Germinal center (tissue), 1 donor: ENCODE data around the gene CYP1A2.

Experiments
- DNase-seq: peaks from one replicate; pipeline ENCODE4 v3.0.0; 2012; ENCODE audit warnings: mixed read lengths, low spot score

The CYP1A2 gene

DNA sequence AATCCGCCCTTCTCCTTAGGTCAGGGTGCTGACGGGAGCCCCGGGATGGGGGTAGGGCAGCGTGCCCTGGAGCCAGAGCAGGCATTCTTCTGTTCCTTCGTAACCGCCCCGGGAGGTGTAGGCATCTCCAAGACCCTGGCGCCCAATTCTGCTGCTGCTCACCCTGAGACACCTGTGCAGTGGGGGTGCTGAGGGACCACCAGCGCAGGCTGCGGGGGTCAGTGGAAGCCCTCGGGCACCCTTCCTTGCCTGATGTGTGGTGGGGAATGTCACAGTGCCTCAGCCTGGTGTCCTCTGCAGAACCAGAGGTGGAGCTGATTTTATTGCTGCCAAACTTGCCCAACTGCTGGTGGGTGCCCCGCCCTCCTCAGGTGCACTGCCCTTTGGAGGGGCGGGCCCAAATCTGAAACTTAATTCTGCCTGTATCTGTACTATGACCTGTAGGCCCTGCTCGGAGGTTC is 40.6 kb downstream of the CYP1A2 start:
- DNase-seq = peak; percentile 67

DNA sequence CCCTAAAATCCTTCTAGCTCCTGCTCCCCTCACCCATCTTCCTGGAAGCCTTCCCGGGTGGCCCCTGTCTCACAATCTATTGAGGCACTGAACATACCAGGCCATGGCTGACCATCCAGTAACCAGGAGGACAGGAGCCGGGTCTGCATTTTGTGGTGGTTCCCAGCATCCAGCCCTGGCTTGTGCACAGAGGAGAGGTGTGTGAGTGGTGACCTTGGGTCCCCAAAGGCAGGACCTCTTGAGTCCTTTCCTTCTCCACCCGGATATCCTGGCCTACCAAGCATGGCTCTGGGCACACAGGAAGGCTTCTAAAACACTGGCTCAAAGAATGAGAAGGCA is 41.1 kb downstream of the CYP1A2 start:
- DNase-seq = no peak

DNA sequence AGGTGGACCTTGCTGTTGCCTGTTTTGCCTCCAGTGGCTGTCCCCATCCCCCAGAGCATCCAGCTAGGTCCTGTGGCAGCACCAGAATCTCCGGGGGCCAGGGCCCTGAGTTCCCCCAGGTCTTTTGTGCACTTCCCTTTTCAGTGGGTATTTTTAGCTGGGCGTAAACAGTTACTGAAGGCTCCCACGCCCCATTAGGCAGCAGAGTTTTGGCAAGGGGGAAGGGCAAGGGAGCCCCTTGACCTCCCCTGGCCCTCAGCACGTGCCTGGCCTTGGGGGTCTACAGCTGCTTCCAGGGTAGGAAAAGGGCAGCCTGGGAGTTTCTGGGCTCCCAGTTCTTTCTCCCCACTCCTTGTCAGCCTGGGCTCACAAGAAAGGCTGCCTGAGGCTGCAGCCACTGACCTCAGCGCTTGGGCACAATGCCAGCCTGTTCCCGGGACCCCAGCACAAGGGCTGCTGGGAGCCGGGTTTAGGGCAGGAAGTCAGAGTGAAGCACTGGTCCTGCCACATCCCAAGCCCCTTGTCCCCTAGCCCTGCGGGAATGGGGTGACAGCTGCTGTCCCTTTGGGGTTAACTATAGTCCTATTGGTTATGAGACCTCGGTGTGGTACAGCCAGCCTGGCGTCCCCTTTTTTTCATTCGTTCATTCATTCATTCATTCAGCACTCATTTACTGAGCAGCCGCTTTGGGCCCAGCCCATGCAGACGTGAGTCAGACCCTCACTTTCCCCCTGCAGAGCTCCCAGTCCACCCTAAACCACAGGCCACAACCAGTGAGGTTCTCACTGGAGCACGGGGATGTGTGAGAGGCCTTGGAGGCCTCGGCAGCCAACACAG is 41.7 kb downstream of the CYP1A2 start:
- peak; percentile 62 for DNase-seq

DNA sequence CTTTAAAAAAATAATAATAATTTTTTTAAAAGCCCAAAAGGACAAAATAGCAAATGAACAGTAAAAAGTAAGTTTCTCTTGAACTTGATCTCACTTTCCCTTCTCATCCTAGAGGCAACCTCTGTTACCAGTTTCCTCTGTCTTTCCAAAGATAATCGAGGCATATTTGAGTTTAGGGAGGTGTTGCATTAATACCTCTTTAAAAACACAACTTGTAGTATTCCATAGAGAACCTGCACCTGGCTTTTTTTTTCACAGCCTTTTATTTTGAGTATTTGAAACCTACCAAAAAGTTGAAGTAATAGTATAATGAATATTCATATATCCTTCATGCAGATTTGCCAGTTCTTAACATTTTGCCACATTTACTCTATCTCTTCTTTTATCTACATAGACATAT is 42.4 kb downstream of the CYP1A2 start:
- no peak for DNase-seq

DNA sequence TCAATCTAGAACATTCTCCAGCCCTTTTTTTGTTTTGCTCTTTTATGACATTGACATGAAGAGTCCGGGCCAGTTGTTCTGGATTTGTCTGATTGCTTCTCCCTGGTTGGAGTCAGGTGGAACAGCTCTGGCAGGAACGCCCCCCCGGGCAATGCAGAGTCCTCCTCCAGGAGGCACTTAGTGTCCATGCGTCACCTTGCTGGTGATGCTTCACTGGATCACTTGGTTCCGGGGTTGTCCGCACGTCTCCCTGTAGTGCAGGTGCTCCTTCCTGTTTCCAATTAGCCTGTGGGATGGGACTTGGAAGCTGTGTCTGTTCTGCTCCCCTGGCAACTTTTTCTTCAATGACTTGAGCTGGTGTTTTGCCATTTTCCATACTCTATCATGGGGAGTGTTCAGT is 43.0 kb downstream of the CYP1A2 start:
- DNase-seq = no peak

DNA sequence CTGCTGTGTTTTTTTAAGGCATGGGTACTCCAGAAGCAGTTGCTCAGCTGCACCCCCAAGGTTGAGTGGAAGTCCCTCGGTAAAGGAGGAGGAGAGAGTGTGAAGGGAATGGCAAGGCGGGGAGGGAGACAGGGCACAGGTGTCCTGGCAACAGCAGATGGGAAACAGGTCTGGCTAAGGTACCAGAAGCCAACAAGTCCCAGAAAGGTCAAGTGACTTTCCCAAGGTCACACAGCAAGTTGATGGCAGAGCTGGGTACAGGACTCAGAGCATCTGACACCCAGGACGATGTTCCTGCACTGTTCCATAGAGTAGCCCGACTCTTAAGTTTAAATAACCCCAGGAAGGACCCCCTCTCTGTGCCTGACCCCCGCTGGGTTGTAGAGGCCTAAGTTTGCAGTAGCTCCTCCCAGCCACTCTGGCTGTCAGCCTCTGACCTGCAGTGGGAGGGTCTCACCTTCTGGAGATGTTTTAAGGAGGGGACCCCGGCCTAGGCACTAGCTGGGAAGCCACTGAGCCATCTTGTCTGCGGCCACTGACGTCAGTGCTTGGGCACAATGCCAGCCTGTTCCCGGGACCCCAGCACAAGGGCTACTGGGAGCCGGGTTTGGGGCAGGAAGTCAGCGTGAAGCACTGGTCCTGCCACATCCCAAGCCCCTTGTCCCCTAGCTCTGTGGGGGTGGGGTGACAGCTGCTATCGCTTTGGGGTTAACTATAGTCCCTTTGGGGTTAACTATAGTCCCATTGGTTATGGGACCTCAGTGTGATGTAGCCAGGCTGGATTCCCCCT is 43.8 kb downstream of the CYP1A2 start:
- DNase-seq = no peak

DNA sequence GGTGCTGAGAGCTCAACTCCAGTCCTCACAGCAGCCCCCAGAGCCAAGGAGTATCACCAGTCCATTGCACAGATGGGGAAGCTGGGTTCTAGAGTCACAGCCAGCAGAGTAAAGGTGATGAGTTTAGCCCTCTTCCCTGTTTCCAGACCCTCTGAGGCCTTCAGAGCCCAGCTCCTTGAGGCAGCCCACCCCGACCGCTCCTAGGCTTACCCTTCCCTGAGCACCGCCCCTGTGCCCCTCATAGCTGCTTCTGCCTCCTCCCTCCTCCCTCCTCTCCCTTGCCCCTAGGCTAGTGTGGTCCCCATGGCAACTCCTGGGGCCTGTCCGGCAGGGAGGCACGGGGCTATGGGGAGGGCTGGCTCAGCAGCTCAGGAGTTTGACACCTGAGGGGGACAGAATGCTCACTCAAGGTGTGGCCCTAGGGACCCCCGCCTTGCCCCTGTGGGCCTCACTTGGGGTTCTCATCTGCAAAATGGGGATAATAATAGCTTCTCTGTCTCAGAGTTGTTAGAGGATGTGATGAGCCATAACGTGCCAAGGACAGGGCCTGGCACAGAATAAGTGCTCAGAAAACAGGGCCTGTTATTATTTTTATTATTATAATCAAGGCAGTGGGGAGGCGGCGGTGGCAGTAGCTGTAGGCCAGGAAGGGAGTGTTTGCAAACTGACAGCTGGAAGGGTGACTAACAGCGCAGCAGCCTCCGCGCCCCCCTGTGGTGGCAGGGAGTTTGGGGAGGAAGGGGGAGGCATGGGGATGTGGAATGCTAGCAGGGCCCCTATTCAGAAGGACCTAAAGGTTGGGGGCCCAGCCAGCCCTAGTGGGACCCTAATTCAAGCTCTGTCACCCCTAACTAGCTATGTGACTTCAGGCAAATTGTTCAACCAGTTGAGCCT is 44.7 kb downstream of the CYP1A2 start:
- DNase-seq = peak; percentile 50

DNA sequence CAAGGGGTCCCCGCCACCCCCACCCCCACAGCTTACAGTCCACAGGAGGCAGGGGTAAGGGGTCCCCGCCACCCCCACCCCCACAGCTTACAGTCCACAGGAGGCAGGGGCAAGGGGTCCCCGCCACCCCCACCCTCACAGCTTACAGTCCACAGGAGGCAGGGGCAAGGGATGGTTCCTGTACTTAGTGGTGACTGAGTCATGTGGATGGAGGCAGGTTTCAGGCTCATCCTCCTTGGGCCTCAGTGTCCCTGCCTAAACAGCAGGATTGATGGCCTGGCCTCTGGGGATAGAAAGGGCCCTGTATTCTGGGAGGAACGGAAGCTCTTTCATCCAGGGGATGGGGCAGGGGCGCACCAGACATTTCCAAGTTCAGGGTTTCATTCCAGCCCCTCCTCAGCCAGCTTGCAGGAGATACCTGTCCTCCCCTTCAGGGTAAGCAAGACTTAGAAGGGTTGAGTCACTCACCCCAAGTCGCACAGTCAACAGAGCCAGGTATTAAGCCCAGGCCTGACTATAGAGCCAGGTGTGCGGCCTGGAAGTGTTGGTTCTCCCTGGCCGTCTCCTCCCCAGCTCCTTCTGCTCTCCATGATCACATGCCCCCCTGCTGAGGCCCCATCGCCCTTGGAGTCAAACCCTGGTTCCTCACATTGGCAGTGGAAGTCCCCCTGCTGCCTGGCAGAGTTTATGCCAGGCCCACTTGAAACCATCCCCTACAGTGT is 45.8 kb downstream of the CYP1A2 start:
- no peak for DNase-seq

DNA sequence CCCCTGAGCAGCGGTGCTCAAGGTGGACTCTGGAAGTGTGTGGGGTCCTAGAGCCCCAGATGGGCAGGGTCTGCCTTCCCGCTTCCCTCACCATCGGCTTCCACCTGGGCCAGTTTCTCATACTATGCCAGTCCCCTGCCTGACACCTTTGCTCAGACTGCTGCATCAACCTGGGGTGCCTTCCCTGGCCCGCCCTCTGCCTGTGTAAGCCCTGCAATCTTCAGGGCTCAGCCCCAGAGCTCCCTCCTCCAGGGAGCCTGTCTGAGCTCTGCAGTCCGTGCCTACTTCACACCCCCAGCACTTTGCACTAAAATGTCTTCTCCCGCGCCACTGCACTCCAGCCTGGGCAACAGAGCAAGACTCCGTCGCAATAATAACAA is 46.3 kb downstream of the CYP1A2 start:
- no peak for DNase-seq

DNA sequence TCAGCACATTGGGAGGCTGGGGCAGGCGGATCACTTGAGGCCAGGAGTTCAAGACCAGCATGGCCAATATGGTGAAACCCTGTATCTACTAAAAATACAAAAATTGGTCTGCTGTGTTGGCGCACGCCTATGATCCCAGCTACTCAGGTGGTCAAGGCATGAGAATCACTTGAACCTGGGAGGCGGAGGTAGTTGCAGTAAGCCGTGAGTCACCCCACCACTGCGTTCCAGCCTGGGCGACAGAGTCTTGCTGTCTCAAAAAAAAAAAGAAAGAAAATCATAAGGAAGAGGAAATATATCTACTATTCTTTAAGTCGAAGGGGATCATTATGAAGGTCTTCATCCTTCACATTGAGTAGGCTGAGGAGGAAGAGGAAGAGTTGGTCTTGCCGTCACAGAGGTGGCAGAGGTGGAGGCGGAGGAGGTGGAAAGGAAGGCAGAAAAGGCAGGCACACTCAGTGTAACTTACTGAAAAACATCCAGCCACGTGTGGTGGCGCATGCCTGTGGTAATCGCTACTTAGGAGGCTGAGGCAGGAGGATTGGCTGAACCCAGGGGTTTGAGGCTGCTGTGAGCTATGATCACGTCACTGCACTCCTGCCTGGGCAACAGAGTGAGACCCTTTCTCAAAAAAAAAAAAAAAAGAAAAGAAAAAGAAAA is 47.5 kb downstream of the CYP1A2 start:
- DNase-seq = no peak

DNA sequence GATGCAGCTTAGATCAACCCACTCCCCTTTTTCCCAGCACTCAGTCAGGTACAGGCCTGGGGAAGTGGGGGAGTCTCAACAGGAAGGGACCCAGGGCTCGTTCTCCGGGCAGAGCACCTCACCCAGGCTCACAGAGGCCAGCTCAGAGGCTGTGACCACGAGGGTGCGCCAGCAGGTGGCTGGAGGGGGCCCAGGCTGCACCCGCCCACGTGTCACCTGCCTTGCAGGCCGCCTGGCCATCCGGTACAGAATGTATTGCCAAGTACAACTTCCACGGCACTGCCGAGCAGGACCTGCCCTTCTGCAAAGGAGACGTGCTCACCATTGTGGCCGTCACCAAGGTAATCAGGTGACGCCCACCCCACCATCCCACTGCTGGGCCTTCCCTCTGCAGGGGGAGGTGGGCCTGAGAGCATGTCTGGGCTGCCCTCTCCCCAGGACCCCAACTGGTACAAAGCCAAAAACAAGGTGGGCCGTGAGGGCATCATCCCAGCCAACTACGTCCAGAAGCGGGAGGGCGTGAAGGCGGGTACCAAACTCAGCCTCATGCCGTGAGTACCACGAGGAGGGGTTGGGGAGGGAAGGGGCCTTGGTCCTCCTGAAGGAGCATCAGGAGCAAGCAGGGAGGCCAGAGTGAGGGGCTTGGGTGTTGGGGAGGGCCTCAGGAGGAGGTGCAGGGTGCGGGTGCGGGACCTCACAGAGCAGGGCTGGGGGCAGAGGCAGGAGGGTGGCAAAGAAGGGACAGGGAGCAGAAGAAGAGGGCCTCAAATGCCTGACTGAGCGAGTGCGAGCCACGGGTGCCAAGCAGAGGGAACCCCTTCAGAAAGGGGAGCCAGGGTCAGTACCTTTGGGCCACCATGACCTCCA is 50.0 kb downstream of the CYP1A2 start:
- DNase-seq = peak; percentile 50

DNA sequence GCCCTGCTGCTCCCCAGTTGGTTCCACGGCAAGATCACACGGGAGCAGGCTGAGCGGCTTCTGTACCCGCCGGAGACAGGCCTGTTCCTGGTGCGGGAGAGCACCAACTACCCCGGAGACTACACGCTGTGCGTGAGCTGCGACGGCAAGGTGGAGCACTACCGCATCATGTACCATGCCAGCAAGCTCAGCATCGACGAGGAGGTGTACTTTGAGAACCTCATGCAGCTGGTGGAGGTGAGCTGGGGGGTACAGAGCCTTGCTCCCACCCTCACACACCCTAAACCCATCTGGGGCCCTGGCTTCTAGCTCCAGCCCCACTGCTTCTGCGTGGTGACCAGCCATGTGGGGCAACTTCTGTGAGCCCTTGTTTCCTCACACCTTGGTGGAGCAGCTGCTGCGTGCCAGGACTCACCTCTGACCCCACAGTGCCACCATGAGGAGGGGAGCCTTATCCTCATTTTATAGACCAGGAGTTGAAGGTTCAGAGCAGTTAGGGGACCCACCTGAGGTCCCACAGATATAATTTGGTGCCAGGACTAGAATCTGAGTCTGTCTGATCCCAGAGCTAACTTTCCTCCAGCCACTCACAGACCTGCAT is 50.7 kb downstream of the CYP1A2 start:
- DNase-seq = no peak

DNA sequence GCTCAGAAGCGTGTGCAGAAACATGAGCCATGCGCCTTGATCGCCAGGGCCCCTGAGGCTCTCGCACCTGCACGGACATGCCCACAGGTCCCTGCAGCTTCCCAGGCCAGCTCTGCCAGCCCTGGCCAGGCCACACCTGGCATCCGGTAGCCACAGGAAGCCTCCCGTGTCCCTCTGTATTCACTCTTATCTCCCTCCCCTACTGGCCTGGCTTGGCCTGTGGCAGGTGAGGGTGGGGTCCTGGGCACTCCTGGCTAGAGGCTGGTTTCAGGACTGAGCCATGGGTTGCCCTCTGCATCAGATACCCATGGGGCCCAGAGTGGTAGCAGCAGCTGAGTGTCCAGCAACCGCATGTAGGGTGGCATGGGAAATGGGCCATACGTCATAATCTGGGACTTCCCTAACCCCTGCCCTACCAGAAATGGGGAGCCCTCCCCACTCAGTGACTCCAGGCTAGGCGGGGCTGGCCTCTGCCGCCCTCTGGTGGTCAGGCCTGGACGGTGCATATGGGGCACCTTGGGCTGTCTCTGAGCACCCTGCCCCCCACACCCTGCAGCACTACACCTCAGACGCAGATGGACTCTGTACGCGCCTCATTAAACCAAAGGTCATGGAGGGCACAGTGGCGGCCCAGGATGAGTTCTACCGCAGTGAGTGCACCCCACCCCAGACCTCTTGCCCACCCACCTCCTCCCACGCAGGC is 51.4 kb downstream of the CYP1A2 start:
- DNase-seq = peak; percentile 93

DNA sequence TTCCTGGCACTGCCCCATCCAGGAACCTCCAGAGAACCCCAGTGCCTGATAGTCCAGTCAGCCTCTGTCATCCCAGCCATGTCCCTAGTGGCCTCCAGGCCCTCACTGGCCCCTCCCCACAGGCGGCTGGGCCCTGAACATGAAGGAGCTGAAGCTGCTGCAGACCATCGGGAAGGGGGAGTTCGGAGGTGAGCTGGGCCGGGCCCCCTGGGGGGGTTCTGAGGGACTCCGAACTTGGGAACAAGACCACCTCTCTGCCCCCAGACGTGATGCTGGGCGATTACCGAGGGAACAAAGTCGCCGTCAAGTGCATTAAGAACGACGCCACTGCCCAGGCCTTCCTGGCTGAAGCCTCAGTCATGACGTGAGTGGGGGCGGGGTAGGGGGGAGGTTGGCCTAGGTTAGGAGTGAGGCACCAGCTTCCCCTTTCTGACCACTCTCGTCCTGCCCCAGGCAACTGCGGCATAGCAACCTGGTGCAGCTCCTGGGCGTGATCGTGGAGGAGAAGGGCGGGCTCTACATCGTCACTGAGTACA is 52.0 kb downstream of the CYP1A2 start:
- no peak for DNase-seq

DNA sequence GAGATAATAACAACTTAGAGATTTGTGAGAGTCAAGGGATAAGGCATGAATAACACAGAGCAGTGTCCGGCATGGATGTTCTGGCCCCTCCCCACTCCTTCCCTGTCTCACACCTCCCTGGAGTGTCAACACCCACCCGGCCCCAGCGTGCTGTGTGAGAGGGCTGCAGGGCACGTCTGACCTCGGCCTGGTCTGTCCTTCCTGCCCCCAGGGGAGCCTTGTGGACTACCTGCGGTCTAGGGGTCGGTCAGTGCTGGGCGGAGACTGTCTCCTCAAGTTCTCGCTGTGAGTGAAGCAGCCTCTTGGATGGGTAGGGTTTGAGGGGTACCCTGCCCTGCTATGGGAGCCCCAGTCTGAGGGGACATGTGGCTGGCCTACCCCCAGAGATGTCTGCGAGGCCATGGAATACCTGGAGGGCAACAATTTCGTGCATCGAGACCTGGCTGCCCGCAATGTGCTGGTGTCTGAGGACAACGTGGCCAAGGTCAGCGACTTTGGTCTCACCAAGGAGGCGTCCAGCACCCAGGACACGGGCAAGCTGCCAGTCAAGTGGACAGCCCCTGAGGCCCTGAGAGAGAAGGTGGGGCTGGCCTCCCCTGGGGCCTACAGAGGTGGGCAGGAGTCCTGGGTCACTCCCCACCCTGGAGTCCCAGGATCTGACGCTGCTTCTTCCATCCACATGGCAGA is 52.8 kb downstream of the CYP1A2 start:
- DNase-seq = no peak

DNA sequence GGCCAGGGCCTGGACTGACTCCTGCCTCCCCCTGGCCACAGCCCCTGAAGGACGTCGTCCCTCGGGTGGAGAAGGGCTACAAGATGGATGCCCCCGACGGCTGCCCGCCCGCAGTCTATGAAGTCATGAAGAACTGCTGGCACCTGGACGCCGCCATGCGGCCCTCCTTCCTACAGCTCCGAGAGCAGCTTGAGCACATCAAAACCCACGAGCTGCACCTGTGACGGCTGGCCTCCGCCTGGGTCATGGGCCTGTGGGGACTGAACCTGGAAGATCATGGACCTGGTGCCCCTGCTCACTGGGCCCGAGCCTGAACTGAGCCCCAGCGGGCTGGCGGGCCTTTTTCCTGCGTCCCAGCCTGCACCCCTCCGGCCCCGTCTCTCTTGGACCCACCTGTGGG is 53.6 kb downstream of the CYP1A2 start:
- DNase-seq = no peak

DNA sequence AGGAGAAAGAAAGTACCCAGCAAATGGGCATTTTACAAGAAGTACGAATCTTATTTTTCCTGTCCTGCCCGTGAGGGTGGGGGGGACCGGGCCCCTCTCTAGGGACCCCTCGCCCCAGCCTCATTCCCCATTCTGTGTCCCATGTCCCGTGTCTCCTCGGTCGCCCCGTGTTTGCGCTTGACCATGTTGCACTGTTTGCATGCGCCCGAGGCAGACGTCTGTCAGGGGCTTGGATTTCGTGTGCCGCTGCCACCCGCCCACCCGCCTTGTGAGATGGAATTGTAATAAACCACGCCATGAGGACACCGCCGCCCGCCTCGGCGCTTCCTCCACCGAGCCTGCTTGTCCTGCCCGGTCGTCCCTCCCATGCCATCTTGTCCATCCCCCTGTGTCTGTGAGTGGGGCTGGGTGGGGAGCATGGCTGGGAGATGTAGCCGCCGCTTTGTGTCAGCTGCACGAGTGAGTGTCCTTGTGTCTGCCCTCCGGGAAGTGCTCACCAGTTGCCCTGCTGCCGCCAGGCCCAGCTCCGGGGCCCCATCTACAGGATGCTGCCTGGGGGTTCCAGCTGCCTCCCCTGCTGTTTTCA is 54.3 kb downstream of the CYP1A2 start:
- DNase-seq = no peak

DNA sequence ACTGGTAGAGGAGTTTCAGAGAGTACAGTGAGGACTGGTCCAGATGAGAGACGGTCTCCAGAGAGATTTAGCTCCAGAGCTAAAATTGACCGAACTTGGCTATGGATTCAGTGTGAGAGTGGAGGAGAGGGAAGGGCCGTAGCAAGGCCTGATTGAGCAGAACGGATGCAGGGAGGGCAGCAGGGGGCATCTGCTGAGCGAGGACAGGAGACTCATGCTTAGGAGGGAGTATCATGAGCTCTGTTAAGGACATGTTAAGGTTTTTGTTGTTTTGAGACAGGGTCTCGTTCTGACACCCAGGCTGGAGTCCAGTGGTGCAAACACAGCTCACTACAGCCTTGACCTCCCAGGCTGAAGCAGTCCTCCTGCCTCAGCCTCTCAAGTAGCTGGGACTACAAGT is 56.3 kb downstream of the CYP1A2 start:
- DNase-seq = no peak
